Head of caudate nucleus (tissue), 42 donors: ENCODE results near the gene CBLIF.
"Not testable (repeated sequence)": the region's sequence is repeated elsewhere in the genome, so short reads cannot be mapped to it uniquely, and the experiment has no call there.

Source experiments
- DNase-seq, 42 donors: peaks; one replicate each; pipeline versions ENCODE4 v3.0.0 to v3.0.0-alpha.2; 2020 to 2021; ENCODE audit warnings: mixed read lengths in 7 of 42
- intact Hi-C: fragments of 100-400 bp; cut with DNase I; formaldehyde crosslinking; loops from one replicate; pipeline ENCODE4 v1.15.0; 2022

Gene CBLIF

DNA sequence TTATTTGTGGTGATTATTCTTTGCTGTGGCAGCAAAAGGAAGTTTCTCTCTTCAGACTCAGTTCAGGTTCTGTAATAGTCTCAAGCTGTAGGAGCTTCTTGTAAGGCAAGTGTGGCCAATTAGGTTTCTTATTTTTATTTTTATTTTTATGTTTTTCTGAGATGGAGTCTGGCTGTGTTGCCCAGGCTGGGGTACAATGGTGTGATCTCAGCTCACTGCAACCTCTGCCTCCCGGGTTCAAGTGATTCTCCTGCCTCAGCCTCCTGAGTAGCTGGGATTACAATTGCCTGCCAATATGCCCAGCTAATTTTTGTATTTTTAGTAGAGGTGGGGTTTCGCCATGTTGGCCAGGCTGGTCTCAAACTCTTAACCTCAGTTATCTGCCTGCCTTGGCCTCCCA is 4.3 kb upstream of the CBLIF start:
- DNase-seq, intact Hi-C loops: not testable (repeated sequence)

DNA sequence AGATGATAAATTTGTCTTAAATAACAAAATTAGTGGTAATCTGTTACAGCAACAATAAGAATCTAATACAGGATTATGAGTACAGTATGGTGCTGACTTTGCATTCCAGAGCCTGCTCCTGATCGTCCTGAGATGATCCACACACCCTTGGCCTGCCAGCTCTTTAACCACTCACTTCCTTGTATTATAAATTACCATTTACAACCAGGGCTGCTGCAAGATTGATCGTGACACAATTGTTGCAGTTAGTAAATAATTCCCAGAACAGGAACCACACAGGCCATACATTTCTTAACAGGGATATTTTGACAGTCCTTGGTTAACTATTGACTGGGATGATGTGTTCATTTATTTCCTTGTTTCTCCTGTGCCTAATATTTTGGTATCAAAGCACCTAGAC is 3.8 kb upstream of the CBLIF start:
- intact Hi-C loops, result no loop called here
- DNase-seq, result no peak

DNA sequence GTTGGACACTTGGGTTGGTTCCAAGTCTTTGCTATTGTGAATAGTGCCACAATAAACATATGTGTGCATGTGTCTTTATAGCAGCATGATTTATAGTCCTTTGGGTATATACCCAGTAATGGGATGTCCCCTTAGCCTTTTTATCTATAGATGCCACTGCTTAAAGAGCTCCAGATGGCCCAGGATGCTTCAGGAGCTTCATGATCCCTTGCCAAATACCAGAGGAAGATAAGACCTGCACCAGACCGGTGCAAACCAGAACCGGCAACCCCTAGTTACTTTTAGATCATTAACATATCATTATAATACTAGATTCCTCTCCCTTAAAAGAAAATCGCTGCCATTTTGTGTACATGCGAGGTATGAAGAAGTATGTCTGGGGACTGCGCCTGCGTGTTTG is 3.1 kb upstream of the CBLIF start:
- DNase-seq, intact Hi-C loops: not testable (repeated sequence)

DNA sequence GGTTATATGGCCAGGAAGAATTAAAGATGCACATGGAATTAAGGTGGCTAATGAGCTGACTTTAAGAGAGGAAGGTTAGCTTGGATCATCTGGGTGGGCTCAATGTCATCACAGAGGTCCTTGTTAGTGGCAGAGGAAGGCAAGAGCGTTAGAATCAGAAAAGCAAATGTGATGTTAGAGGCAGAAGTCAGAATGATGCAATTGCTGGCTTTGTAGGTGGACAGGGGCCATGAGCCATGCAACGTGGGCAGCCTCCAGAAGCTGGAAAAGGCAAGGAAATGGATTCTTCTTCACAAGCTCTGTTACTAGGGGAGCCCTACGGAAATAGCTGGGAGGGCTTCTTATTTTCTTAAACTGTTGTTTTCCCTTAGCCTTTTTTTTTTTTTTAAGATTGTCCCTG is 2.3 kb upstream of the CBLIF start:
- intact Hi-C loops, result no loop called here
- no peak for DNase-seq

DNA sequence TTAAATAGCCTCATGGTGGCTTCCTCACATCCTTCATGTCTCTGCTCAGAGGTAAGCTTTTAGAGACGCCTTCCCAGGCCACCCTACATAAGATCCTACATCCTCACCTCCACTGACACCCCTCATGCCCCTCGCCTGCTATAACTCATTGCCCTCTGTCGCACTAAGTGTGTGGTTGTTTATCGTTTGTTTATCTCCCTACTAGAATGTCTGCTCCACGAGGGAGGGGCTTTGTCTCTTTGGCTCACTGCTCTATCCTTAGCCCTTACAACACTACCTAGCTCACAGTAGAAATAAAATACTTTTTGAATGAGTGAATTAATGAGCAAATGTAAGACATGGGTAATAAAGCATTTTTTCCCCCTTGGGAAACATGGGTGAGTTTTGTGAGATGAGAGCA is 1.3 kb upstream of the CBLIF start:
- intact Hi-C loops, result no loop called here

DNA sequence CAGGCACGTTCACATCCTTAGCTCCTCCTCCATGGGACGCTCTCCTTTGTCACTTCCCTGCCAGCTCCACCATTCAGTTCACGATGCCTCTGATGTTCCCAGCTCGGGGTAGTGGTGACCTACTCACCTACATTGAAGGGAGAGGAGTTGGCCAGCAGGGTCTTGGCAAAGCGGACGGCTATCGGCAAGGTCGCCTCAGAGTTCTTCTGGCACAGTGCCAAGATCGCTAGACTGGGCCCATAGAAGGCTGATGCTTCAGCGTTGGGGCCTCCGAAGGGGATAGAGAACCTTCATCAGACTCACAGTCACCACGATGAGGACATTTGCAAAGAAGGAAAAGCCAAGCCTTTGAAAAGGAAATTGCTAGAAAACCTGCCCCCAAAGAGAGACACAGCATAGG is 3.0 kb downstream of the CBLIF start:
- DNase-seq, result peak in 1 of 42 donors; percentile 13
- intact Hi-C loops, result no loop called here

More for the DNA sequence above, 1.3 kb upstream of the CBLIF start:
- no peak for DNase-seq

DNA sequence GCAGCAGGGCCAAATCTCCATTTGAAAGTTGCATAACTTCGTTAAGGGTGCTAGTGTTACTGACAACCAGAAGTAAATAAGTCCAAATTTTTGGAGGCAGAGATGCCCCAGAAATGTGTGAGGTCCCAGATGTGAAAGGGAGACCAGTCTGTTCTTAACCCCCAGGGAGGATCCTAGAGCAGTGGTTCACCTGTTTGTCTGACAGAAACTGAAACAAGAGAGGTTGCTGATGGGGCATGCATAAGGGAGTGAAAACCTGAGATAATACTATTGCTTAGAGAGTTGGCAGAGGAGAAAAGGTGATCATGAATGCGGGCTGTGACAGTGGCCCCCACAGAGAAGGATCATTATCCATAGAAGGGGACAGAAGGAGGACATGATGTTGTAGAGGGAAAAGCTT is 3.8 kb downstream of the CBLIF start:
- DNase-seq, result no peak
- intact Hi-C loops, result no loop called here

DNA sequence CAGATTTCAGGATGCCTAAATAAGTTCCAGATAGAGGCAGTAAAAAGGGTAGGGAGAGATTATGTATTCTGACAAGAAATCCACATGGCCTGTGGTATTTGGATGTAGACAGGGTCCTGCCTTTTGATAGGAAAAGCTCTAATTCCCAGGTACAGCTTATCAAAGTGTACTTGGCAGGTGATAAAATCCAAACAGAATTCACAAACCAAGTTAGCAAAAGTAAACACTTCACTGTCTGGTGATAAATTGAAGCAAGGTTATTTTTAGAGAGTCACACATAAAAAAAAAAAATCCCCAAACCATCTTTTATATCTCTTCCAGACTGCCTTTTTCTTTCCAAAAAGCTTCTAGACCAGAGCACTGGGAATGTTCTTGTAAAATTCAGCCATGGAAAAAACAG is 5.7 kb downstream of the CBLIF start:
- DNase-seq, result no peak
- intact Hi-C loops, result no loop called here

DNA sequence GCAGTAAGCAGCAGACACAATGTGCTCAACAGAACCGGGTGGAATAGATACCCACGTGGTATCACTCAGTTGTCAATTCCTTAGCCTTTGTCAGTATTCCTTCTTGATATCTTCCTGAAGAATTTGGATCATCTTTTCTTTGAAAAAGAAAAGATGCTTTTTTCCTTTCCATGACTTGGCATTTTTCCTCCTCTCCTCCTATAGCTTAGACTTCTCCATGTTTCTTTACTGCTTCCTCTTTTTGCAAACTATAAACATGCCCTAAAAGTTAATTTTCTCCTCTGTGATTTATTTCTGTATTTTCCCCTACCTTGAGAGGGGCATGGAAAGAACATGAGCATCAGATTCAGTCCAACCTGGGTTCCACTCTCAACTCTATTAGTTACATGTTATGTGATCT is 11.7 kb downstream of the CBLIF start:
- no peak for DNase-seq
- intact Hi-C loops, result no loop called here

DNA sequence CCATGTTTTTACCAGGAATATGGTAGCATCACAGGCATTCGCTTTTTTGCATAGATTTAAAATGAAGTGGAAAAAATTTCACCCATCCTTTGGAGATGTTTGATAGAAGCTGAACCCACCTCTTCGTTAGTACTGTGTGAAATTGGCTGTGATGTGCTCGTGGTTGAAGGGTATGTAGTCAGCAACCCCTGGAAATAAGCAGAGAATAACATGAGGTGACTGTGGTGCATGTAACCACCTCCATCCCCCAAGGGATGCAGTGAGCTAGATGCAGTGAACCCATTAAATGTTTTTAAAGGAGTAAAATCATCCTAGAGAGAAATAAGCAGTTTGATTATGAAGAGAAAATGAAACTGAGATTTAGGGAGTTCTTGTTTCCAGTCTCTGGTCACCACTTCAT is 15.9 kb downstream of the CBLIF start:
- intact Hi-C loops, result no loop called here
- no peak for DNase-seq

DNA sequence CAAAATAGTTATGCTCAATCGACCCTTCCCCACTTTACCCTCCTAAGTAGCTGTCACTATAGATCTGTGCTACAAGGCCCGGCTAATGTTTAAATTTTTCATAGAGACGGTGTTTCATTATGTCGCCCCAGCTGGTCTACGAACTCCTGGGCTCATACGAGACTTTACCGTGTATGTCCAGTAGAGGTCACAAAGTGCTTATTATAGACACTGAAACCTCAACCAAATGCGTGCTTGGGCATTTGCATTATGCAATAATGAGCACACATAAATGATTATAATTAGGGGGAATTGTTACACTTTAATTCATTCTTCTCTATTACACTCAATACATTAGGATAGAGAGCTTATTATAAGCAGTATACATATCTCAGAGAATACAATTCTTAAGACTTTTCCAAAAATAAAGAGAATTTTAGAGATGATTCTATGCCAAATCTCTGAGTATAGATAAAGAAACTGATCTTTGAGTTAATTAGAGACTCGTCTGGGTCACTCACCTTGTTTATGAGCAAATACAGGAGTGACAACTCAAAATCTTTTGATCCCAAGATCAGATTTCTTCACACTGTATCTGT is 22.2 kb downstream of the CBLIF start:
- intact Hi-C loops, result no loop called here
- peak in 10 of 42 donors; percentile 4 to 58 (median 26) for DNase-seq

DNA sequence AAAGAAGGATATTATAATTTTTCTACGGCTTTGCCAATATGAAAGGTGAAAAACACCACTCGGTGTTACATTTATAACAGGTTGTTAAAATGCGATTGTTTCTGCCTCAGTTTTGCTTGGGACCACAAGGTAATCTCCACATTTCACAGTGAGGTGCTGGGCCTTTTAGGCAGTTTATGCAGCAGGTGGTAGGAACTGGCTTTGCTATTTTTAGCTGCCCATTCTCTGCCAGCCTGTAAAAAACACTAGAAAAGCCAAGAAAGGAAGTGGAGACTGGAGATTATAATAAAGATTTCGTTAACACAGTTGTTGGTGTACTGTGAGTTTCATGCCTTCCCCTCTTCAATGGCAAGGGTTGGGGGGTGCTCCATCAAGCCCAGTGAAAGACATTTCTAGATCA is 26.7 kb downstream of the CBLIF start:
- DNase-seq, result no peak
- intact Hi-C loops, result no loop called here

DNA sequence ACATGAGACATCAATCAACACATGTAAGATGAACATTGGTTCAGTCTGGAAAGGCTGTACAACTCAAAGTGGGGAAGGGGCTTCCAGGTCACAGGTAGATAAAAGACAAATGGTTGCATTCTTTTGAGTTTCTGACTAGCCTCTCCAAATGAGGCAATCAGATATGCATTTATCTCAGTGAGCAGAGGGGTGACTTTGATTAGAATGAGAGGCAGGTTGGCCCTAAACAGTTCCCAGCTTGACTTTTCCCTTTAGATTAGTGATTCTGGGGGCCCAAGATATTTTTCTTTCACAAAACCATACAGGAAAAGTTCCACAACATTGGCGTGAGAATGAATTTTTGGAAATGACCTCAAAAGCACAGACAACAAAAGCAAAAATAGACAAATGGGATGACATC is 28.9 kb downstream of the CBLIF start:
- intact Hi-C loops, DNase-seq: not testable (repeated sequence)

DNA sequence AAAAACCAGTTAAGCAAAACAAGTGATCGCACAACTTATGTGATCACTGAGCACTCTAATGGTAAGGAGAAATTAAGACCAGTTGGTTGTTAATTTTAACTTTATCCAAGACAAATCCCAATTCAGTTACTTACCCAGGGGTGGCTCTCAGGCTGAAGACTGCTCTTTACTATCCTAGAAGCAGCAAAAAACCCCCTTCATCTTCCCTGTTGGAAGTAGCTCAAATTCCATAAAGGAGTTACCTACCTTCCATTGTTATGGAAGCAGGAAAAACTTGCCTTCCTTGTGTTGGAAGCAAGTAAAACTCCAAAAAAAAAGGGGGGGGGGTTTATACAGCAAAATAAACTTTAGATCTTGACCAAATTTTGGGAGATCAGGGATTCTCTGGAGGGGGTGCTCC is 29.5 kb downstream of the CBLIF start:
- DNase-seq, result no peak
- intact Hi-C loops, result no loop called here

DNA sequence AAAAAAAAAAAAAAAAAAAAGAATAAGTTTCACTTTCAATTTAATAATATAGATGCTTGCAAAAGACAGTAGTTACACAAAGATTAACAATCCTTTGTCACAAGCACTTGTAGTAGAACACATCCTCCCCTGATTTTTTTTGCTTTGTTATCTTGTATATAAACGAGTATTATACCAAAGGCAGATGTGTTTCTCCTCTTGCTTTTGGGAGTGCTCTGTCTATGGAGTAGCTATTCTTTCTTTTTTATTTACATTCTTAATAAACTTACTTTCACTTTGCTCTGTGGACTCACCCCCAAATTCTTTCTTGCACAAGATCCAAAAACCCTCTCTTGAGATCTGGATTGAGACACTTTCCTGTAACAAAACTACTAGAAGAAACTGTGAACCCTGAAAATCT is 31.3 kb downstream of the CBLIF start:
- DNase-seq, result no peak
- intact Hi-C loops, result no loop called here

DNA sequence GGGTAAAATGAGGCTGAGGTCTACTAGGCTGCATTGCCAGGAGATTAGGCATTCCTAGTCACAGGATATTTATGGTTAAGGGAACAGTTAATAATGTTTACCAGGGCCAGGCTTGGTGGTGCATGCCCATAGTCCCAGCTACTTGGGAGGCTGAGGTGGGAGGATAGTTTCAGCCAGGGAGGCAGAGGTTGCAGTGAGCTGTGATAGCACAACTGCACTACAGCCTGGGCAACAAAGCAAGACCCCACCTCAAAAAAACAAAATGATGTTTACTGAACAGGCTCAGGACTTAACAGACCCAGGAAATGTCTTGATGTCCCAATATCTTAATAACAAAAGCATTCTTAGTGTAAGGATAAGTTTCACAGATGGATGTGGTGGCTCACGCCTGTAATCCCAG is 31.9 kb downstream of the CBLIF start:
- intact Hi-C loops, result no loop called here
- no peak for DNase-seq

DNA sequence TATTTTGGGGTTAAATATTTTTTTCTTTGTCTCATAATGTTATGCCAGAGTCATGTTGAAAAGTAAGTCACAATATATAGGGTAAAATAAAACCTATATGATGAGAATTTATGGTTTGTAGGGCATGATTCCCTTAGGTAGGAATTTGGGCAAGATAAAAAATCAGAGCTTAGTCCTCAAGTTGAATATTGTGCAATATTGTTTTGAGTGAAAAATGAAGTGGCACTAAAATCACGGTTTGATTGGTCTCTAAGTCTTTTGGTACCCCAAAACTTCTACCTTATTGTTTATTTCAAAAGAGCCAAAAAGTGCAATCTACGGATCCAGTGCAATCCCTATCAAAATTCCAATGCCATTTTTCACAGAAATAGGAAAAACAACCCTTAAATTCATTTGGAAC is 33.1 kb downstream of the CBLIF start:
- intact Hi-C loops, result no loop called here

DNA sequence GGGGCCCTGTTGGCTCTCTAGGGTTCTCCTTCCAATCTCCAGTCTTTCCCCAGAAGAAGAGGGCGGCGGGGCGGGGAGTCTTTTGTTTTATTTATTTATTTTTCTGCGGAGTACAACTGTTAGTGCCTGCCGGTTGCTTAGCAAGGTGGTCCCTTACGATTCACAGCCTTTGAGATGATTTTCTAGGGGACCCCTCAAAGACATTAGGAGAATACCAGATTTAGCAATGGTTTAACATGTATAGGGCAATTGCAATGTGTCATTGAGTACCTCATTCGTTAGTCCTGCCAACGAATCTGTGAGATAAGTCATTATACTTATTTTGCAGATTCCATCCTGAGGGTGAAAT is 34.4 kb downstream of the CBLIF start:
- intact Hi-C loops, result no loop called here
- no peak for DNase-seq

More for the DNA sequence above, 33.1 kb downstream of the CBLIF start:
- DNase-seq, result no peak

DNA sequence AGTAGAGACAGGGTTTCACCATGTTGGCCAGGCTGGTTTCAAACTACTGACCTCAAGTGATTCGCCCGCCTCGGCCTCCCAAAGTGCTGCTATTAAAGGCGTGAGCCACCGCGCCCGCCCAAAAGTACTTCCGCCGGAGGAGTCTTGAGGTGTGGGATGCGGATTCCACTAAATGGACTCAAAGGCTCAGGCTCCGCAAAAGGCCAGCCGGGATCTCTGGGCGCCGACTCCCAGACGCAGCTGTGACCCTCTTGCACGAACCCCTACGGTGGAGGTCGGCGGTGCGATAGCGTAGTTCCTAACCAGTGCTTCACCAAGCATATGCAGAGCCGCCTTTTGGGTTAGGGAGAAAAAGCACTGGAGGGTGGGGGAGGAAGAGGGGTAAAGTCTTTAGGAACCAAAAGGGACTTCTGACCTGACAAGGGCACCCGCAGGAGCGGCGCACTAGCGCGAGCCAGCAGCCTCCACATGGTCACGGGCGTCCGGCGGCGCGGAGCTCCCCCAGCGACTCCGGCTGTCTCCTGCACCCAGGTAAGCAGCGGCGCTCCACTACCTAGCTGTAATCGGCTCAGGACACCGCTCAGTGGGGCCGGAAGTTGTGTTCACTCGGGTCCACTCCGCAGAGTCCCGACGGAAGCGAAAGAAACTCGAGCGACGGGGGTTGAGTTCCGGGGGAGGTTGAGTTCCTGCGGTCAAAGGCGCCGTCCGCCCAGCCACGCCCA is 34.9 kb downstream of the CBLIF start, which contains the start of gene MRPL16:
MRPL16 (minus strand) TSS at position 590 of the 722 bp plus-strand sequence; CDS start at position 470, 120 bp downstream.
- DNase-seq, result peak; percentile 69 to 96 (median 86)
- intact Hi-C loops, result no loop called here

DNA sequence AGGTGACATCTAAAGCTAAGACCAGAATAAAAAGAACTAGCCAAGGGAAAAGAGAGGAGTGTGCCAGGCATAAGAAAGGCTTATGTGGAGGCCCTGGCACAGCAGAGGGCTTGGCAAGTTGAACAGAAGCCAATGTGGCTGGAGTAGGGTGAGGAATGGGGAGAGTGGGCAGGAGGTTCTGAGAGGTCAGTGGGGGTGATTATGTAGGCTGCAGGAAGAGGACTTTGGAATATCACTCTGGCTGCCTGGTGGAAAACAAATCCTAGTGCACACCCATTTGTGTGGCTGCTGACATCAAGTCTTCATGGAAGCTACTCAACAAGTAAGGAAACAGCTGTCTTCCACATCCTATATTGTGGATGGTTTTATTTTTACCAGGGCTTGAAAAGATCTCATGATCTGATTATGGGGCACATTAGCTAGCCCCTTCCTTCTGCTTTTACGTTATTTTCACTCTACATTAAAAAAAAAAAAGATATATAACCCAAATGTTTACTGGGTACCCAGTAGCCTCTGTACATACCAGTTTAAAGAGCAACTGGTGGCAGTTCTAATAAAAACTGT is 38.2 kb downstream of the CBLIF start:
- DNase-seq, result no peak
- intact Hi-C loops, result loop anchor here (10.0 kb wide), 1 partner anchor 262 kb away; no protein-coding TSS in a partner anchor

DNA sequence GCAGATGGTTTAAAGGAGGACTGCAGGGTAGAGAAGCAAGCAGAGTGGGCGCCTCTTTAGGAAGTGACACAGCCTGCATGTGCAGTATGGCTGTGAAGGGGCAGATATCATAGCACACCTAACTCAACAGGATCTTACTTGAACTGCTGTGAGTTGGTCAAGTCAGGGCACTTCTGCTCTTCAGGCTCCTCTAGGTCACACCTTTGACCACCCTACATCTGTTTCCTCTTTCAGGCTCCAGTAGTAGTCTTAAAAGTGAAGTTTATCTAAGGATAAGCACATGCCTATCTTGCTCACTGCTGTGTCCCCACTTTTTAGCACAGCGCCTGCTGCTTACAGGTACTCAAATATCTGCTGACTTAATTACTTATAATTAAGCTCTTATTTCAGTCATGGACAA is 41.2 kb downstream of the CBLIF start:
- DNase-seq, result no peak
- intact Hi-C loops, result loop anchor here (10.0 kb wide), 1 partner anchor 259 kb away; no protein-coding TSS in a partner anchor
